AG09319 (cell line): ENCODE measurements around the gene PHF20.
"Not testable (repeated sequence)": the region's sequence is repeated elsewhere in the genome, so short reads cannot be mapped to it uniquely, and the experiment has no call there.

ENCODE experiments used
- DNase-seq: peaks from one replicate; pipeline ENCODE4 v3.0.0-alpha.2; 2010; ENCODE audit warnings: low read depth; ENCODE audit errors: extremely low read depth
- TF ChIP-seq, protein P1 (sequence below): IDR thresholded peaks from 2 replicates; pipeline ENCODE4 v1.5.1; 2011; ENCODE audit warnings: low read depth, mild to moderate bottlenecking, inconsistent platforms, low read length, moderate library complexity

The PHF20 gene

DNA sequence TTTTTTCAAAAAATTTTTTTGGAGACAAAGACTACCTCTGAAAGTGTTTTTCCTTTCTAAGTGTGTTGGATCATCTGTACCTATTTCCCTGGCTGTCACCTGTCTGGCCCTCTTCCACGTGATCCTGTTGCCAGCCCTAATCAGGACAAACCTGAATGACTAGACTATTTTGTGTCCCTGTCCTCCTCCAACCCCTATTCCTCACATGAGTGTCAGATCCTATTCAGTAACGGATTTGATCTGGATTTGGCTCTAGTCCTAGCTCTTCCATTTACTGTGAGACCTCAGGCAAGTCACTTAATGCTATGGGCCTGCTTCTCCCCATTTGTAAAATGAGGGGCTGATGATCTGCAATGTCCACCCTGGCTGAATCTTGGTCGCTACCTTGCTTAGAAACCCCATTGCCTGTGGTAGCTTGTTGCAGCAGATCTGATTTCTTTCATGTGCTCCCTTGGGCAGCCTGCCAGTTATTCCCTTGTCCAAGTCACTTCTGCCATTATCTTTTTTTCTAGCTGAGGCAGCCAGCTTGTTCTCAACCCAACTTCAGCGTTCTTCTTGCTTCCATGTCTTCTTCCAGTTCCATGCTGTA is 4.8 kb downstream of the PHF20 start:
- TF ChIP-seq, protein P1, sequence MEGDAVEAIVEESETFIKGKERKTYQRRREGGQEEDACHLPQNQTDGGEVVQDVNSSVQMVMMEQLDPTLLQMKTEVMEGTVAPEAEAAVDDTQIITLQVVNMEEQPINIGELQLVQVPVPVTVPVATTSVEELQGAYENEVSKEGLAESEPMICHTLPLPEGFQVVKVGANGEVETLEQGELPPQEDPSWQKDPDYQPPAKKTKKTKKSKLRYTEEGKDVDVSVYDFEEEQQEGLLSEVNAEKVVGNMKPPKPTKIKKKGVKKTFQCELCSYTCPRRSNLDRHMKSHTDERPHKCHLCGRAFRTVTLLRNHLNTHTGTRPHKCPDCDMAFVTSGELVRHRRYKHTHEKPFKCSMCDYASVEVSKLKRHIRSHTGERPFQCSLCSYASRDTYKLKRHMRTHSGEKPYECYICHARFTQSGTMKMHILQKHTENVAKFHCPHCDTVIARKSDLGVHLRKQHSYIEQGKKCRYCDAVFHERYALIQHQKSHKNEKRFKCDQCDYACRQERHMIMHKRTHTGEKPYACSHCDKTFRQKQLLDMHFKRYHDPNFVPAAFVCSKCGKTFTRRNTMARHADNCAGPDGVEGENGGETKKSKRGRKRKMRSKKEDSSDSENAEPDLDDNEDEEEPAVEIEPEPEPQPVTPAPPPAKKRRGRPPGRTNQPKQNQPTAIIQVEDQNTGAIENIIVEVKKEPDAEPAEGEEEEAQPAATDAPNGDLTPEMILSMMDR, result no peak
- no peak for DNase-seq

DNA sequence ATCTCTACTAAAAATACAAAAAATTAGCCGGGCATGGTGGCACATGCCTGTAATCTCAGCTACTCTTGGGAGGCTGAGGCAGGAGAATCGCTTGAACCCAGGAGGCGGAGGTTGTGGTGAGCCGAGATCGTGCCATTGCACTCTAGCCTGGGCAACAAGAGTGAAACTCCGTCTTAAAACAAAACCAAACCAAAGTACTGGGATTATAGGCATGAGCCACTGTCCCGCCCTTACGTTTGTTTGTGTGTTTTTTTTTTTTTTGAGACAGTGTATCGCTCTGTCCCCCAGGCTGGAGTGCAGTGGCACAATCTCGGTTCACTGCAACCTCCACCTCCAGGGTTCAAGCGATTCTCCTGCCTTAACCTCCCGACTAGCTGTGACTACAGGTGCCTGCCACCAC is 12.0 kb downstream of the PHF20 start:
- DNase-seq, result not testable (repeated sequence)

DNA sequence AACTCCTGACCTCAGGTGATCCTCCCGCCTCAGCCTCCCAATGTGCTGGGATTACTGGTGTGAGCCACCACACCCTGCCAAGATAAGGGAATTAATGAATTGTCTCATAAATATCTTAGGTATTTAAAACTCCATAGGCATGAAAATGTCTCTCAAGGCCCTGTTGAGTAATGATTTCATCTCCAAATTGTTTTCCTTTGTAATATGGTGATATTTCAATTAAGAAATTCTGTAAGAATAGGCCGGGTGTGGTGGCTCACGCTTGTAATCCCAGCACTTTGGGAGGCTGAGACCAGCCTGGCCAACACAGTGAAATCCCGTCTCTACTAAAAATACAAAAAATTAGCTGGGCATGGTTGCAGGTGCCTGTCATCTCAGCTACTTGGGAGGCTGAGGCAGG is 13.7 kb downstream of the PHF20 start:
- DNase-seq, result not testable (repeated sequence)

DNA sequence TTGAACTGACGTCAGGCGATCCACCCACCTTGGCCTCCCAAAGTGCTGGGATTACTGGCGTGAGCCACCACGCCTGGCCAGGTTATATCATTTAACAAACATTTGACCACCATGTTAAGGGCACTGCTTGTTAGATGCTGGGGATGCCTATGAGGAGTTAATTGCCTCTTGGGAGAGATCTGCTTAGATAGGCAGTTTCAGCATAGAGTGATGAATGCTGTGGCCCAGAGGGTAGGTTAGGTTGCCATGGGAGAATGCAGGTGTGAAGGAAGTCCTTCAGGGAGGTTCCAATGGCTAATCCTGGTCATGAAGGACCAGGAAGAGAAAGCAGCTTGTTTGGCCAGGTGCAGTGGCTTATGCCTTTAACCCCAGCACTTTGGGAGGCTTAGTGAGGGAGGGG is 17.0 kb downstream of the PHF20 start:
- TF ChIP-seq, protein P1, result no peak
- DNase-seq, result no peak

DNA sequence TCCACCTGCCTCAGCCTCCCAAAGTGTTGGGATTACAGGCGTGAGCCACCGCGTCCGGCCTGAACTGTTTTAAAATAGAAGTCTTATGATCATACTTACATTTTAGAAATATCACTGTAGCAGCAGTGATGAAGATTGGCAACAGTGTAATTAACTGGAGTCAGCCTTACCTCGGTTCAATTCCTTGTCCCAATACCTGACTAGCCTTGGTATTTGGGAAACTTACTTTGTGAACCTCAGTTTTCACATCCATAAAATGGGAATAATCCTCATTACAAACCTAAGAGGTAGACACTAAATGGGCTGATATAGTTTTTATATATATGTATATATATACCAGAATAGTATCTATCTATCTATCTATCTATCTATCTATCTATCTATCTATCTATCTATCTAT is 19.3 kb downstream of the PHF20 start:
- DNase-seq, result no peak
- TF ChIP-seq, protein P1, result no peak

DNA sequence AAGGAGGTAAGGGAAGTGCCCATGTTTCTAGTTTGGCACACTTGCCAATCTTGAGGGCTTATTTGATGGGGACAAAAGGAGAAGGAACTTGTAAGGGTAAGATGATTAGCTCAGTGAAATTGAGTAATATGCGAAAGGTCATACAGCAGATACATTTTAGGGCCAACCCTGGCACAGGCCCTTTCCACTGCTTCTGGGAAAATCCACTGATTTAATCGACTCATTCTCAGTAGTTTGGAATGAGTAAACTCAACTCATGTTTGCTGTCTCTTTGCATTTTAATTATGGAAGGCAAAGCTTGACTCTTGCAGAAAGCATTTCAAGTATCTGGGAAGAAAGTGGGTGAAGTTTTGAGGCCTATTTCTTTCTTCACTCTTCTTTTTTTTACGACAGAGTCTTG is 20.0 kb downstream of the PHF20 start:
- DNase-seq, result peak; percentile 87

DNA sequence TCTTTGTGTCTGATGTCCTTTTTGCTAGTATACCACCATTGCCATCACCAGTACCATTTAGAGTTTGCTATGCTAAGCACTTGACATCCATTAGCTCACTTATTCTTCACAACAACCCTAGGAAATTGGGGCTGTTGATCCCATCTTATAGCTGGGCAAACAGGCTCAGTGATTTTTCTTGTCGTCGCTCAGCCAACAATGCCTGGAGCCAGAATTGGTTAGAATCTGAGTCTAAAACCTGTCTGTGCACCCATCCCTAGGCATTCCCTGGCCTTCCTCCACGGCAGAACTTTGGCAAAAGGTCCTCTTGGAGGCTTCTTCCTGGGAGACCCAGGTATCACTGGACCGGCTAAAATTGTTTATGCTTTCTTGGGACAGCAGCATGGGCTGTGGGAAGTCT is 20.9 kb downstream of the PHF20 start:
- TF ChIP-seq, protein P1, result no peak
- DNase-seq, result no peak

More for the DNA sequence above, 20.0 kb downstream of the PHF20 start:
- TF ChIP-seq, protein P1, result no peak

DNA sequence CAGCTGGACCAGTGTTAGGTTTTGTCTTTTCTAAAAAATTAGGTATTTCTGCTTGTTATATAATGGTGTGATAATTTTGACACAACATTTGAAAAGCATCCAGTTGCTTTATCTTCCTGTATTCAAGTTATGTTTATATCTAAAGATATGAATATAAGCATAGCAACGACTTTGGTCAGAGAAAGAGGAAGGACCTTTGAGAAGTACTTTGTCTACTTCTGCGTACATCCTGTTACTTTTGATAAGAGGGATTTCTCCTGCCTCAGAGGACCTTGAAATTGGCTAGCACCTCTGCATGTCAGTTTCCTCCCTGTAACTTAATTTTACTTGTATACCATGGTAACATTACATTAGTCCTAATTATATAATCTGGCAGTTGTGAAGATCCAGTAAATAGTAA is 24.8 kb downstream of the PHF20 start:
- TF ChIP-seq, protein P1, result no peak
- no peak for DNase-seq

DNA sequence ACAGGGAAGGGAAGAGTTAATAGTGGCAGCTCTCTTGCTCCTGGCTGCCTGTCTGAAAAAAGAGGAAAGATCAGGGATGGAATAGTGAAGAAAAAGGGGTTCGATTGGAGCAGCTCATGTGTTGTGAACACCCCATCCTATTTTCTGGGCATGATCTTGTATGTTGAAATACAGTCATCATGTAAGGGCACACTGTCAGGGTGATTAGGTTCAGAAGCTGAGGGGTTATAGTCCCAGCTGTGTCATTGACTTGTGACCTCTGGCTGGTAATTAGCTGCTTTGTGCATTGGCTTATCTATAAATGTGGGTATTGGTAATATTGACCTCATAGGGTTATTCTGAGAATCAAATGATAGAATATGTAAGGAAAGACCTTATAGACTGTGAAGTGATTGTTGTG is 30.1 kb downstream of the PHF20 start:
- TF ChIP-seq, protein P1, result no peak

More for the DNA sequence above, 30.1 kb downstream of the PHF20 start:
- no peak for DNase-seq
